IPS-NIHi7 (cell line): ENCODE data around the gene MSMP.

Experiments
- DNase-seq: peaks from one replicate; pipeline ENCODE4 v3.0.0; 2012; ENCODE audit warnings: mixed read lengths; ENCODE audit errors: extremely low spot score

Gene MSMP

GRCh38 chr9:35743880-35744518 lies 10.1 kb downstream of the MSMP start:
- no peak for DNase-seq

GRCh38 chr9:35743452-35743851 lies 10.6 kb downstream of the MSMP start:
- DNase-seq = no peak

- no peak for DNase-seq
These were observed 12.3 kb downstream of the MSMP start for GRCh38 chr9:35741740-35742139.

- DNase-seq = no peak
These were observed 13.8 kb downstream of the MSMP start for GRCh38 chr9:35740243-35740642.

GRCh38 chr9:35738924-35739323 lies 15.2 kb downstream of the MSMP start:
- DNase-seq = no peak

GRCh38 chr9:35738186-35738585 lies 15.9 kb downstream of the MSMP start:
- no peak for DNase-seq

- no peak for DNase-seq
These were observed 16.9 kb downstream of the MSMP start for GRCh38 chr9:35737143-35737542.

- peak; percentile 83 for DNase-seq
These were observed 17.9 kb downstream of the MSMP start for GRCh38 chr9:35736201-35736633.

- DNase-seq = no peak
These were observed 20.0 kb downstream of the MSMP start for GRCh38 chr9:35734096-35734495.

GRCh38 chr9:35732800-35733541 lies 21.1 kb downstream of the MSMP start:
- peak; percentile 68 for DNase-seq

GRCh38 chr9:35732185-35732799 lies 21.8 kb downstream of the MSMP start, which contains the start of the genes CREB3 and TLN1:
Gene CREB3, plus strand, starts transcription at chr9:35732666. Its CDS starts 107 bp downstream, at chr9:35732773.
Gene TLN1, minus strand, starts transcription at chr9:35732195. Its CDS starts 6,501 bp downstream, at chr9:35725694.
- DNase-seq = peak; percentile 90

- DNase-seq = peak; percentile 26
These were observed 22.5 kb downstream of the MSMP start for GRCh38 chr9:35731415-35732184.

- no peak for DNase-seq
These were observed 23.6 kb downstream of the MSMP start for GRCh38 chr9:35730486-35730854.

GRCh38 chr9:35729700-35730485 lies 24.2 kb downstream of the MSMP start:
- DNase-seq = peak; percentile 71

- DNase-seq = no peak
These were observed 25.0 kb downstream of the MSMP start for GRCh38 chr9:35729101-35729500.

GRCh38 chr9:35728041-35728971 lies 25.8 kb downstream of the MSMP start:
- peak; percentile 74 for DNase-seq

GRCh38 chr9:35727676-35728040 lies 26.4 kb downstream of the MSMP start:
- DNase-seq = no peak

GRCh38 chr9:35726931-35727330 lies 27.1 kb downstream of the MSMP start:
- no peak for DNase-seq

- DNase-seq = peak; percentile 23
These were observed 28.7 kb downstream of the MSMP start for GRCh38 chr9:35725362-35725761.

GRCh38 chr9:35723908-35724307 lies 30.2 kb downstream of the MSMP start:
- no peak for DNase-seq
